ENCODE data around the gene UCP2. TPM values are rescaled to one million over a fixed set of nuclear protein-coding genes. Genes with fewer than 3 reads are reported as not detected.

Gene UCP2
- total RNA-seq, 2 experiments from 2014 or later: 145 to 358 TPM

DNA sequence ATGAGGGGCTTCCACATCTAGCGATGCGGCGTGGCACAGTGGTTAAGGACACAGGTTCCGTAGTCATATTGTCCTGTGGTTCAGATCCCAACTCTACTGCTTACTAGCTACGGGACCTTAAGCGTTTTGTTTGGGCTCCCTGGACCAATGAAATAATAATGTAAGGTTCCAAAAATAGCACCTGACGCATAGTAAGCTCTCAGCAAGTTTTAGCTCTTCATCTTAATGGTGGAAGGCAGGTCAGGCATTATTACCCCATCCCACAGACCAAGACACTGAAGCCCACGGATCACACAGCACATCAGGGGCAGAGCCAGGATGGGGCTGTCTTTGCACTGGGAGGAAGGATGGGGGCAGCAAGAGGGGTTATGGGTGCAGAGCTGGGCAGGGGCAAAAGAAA, 18.8 kb downstream of the UCP2 start:
- no peak for DNase-seq (ENCODE audit: low spot score)
- TF ChIP-seq, protein P1, sequence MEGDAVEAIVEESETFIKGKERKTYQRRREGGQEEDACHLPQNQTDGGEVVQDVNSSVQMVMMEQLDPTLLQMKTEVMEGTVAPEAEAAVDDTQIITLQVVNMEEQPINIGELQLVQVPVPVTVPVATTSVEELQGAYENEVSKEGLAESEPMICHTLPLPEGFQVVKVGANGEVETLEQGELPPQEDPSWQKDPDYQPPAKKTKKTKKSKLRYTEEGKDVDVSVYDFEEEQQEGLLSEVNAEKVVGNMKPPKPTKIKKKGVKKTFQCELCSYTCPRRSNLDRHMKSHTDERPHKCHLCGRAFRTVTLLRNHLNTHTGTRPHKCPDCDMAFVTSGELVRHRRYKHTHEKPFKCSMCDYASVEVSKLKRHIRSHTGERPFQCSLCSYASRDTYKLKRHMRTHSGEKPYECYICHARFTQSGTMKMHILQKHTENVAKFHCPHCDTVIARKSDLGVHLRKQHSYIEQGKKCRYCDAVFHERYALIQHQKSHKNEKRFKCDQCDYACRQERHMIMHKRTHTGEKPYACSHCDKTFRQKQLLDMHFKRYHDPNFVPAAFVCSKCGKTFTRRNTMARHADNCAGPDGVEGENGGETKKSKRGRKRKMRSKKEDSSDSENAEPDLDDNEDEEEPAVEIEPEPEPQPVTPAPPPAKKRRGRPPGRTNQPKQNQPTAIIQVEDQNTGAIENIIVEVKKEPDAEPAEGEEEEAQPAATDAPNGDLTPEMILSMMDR (conservative IDR thresholded peaks at IDR 0.05; ENCODE audit: low read length): no peak
- no peak for TF ChIP-seq EZH2phosphoT487 (IDR thresholded peaks at IDR 0.05; ENCODE audit: borderline replicate concordance, low read depth, low read length)
- Histone ChIP-seq H3K79me2 (ENCODE audit: insufficient read depth, low read depth, low read length) (no peaks in the 10 kb centered on the region), H4K20me1 (ENCODE audit: insufficient read depth, low read length) (no peaks in the 10 kb centered on the region), H3K4me3 (ENCODE audit: low read depth, low read length, poor library complexity, severe bottlenecking) (no peak overlapping the region), H3K9me3 (ENCODE audit: low read length) (no peaks in the 10 kb centered on the region), H3K27ac (ENCODE audit: low read depth, low read length, poor library complexity, severe bottlenecking) (no peak overlapping the region), H3K9me2 (ENCODE audit: insufficient read depth, low read length) (no peaks in the 10 kb centered on the region), H3K4me1 (ENCODE audit: insufficient read depth, low read length, poor library complexity, severe bottlenecking) (peaks cover 9% of the 10 kb centered on the region), H3K36me3 (ENCODE audit: insufficient read depth, low read length) (no peaks in the 10 kb centered on the region), H2AFZ (ENCODE audit: low read length) (peak overlapping the region; percentile 33; the same call in 1 of the 2 replicates), H3K4me2 (ENCODE audit: low read length) (peak overlapping the region; percentile 14; the same call in 1 of the 2 replicates)
- CTCF ChIA-PET (ENCODE audit: unreplicated experiment): interaction anchor here (0.7 kb wide), 1 partner anchor 104 kb away, joined by 3 read pairs; no protein-coding TSS in a partner anchor
- intact Hi-C loops (cut with micrococcal nuclease; ENCODE audit: unreplicated experiment): loop anchor here (1.0 to 5.0 kb wide), 6 partner anchors 68 to 483 kb away; partner anchors contain the start of genes C2CD3 and PPME1
- POLR2A ChIA-PET: interaction anchor here (0.8 kb wide), 1 partner anchor 34 kb away, joined by 3 read pairs; no protein-coding TSS in a partner anchor
- no TSS peak for BruUV-seq (replicated peaks)

DNA sequence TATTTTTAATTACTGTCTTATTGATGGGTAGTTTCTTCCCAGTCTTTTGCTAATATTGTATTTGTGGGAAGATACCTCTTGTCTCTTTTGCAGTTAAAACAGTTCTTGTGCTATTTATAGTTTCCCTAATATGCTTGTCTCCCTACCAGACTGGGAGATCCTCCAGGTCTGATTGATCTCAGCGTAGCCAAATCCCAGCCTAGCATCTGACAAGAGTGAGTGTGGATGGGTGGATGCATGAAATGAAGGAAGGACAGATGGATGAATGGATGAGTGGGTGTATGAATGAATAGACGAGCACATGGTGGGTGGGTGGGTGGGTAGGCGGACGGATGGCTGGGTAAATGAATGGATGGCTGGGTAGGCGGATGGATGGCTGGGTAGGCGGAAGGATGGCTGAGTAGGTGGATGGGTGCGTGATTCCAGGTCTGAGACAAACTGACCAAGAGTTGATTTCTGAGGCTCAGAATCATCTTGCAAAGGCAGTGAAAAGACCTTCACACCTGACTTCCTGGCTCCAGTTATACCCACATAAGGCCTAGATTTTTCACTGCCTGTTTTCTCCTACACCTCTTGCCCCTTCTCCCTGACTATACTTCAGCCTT, 20.4 kb downstream of the UCP2 start:
- CTCF ChIA-PET (ENCODE audit: unreplicated experiment): no interaction called here
- Histone ChIP-seq H4K20me1 (ENCODE audit: insufficient read depth, low read length) (no peaks in the 10 kb centered on the region), H3K4me2 (ENCODE audit: low read length) (no peak overlapping the region), H3K79me2 (ENCODE audit: insufficient read depth, low read depth, low read length) (no peaks in the 10 kb centered on the region), H3K4me3 (ENCODE audit: low read depth, low read length, poor library complexity, severe bottlenecking) (no peak overlapping the region), H2AFZ (ENCODE audit: low read length) (no peak overlapping the region), H3K36me3 (ENCODE audit: insufficient read depth, low read length) (no peaks in the 10 kb centered on the region), H3K9me3 (ENCODE audit: low read length) (no peaks in the 10 kb centered on the region), H3K9me2 (ENCODE audit: insufficient read depth, low read length) (no peaks in the 10 kb centered on the region), H3K4me1 (ENCODE audit: insufficient read depth, low read length, poor library complexity, severe bottlenecking) (peaks cover 13% of the 10 kb centered on the region), H3K27ac (ENCODE audit: low read depth, low read length, poor library complexity, severe bottlenecking) (no peak overlapping the region)
- POLR2A ChIA-PET: no interaction called here
- no TSS peak for BruUV-seq (replicated peaks)
- no peak for TF ChIP-seq EZH2phosphoT487 (IDR thresholded peaks at IDR 0.05; ENCODE audit: borderline replicate concordance, low read depth, low read length)
- TF ChIP-seq, protein P1 (conservative IDR thresholded peaks at IDR 0.05; ENCODE audit: low read length): no peak
- intact Hi-C loops (cut with micrococcal nuclease; ENCODE audit: unreplicated experiment): loop anchor here (5.0 kb wide), 4 partner anchors 70 to 485 kb away; partner anchors contain the start of genes C2CD3 and PPME1
- DNase-seq (ENCODE audit: low spot score): no peak

DNA sequence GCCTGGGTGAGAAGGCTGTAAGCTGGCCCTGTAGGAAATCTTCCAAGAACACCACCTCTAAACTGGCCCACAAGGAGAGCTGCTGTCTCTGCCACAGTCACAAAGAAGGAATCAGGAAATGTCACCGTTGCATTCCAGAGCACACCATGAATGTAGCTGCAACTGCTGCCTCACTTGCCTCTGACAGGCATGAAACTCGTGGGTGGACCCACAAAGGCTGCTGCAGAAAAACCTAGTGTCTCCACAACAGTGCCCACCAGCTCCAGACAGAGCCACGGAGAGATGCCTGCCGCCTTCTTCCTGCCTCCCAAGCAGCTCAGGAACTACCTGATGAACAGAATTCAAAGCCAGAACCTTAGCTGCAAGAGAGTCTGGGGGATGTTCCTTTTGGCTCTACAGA, 21.3 kb downstream of the UCP2 start:
- Histone ChIP-seq H3K36me3 (ENCODE audit: insufficient read depth, low read length) (no peaks in the 10 kb centered on the region), H3K4me2 (ENCODE audit: low read length) (no peak overlapping the region), H3K79me2 (ENCODE audit: insufficient read depth, low read depth, low read length) (no peaks in the 10 kb centered on the region), H3K27ac (ENCODE audit: low read depth, low read length, poor library complexity, severe bottlenecking) (no peak overlapping the region), H4K20me1 (ENCODE audit: insufficient read depth, low read length) (no peaks in the 10 kb centered on the region), H3K9me3 (ENCODE audit: low read length) (no peaks in the 10 kb centered on the region), H3K9me2 (ENCODE audit: insufficient read depth, low read length) (no peaks in the 10 kb centered on the region), H2AFZ (ENCODE audit: low read length) (no peak overlapping the region), H3K4me3 (ENCODE audit: low read depth, low read length, poor library complexity, severe bottlenecking) (no peak overlapping the region), H3K4me1 (ENCODE audit: insufficient read depth, low read length, poor library complexity, severe bottlenecking) (peaks cover 13% of the 10 kb centered on the region)
- intact Hi-C loops (cut with micrococcal nuclease; ENCODE audit: unreplicated experiment): loop anchor here (5.0 kb wide), 4 partner anchors 71 to 486 kb away; partner anchors contain the start of genes C2CD3 and PPME1
- DNase-seq (ENCODE audit: low spot score): no peak
- TF ChIP-seq, protein P1 (conservative IDR thresholded peaks at IDR 0.05; ENCODE audit: low read length): no peak
- TF ChIP-seq EZH2phosphoT487 (IDR thresholded peaks at IDR 0.05; ENCODE audit: borderline replicate concordance, low read depth, low read length): no peak
- ChIA-PET POLR2A (interaction anchor here (0.6 kb wide), 2 partner anchors 181 to 483 kb away, joined by 3 to 4 read pairs; no protein-coding TSS in a partner anchor), CTCF (ENCODE audit: unreplicated experiment) (no interaction called here)
- BruUV-seq (replicated peaks): no TSS peak
